CD4-positive, alpha-beta memory T cell (primary cell): ENCODE data around the gene MINDY3. TPM values are rescaled to one million over a fixed set of nuclear protein-coding genes. Genes with fewer than 3 reads are reported as not detected.
"Not testable (repeated sequence)": the region's sequence is repeated elsewhere in the genome, so short reads cannot be mapped to it uniquely, and the experiment has no call there.

ENCODE experiments used
- CTCF ChIA-PET: fragments of 350-600 bp; sonication (Branson Sonifier 250); formaldehyde crosslinking; loops from one replicate; lab custom pipeline; 2021; ENCODE audit warnings: inconsistent platforms; ENCODE audit not compliant: partially characterized antibody; lab: Charles Lee
- POLR2A ChIA-PET: fragments of 350-600 bp; sonication (Branson Sonifier 250); formaldehyde crosslinking; loops from one replicate; lab custom pipeline; 2021; ENCODE audit not compliant: partially characterized antibody; lab: Charles Lee
- DNase-seq, 5 donors: peaks; one replicate each; pipeline versions ENCODE4 v3.0.0 to v3.0.0-alpha.2; 2020 to 2022; ENCODE audit warnings: mixed read lengths in 1 of 5
- H3K27ac ChIP-seq: one replicate; pipeline ENCODE4 v1.7.0; 2013; ENCODE audit warnings: low read depth, low read length
- H3K27me3 ChIP-seq: 2 replicates; pipeline ENCODE4 v1.7.0; 2013; ENCODE audit warnings: mild to moderate bottlenecking, low read length, moderate library complexity; ENCODE audit not compliant: insufficient read depth
- H3K36me3 ChIP-seq: 2 replicates; pipeline ENCODE4 v1.7.0; 2013; ENCODE audit warnings: mild to moderate bottlenecking, low read length, moderate library complexity; ENCODE audit not compliant: insufficient read depth
- H3K4me1 ChIP-seq: 2 replicates; pipeline ENCODE4 v1.7.0; 2013; ENCODE audit warnings: mild to moderate bottlenecking, low read length, moderate library complexity; ENCODE audit not compliant: insufficient read depth
- H3K4me3 ChIP-seq, 2 donors: one replicate each; pipeline ENCODE4 v1.7.0; 2013; ENCODE audit warnings: low read length in 2 of 2, mild to moderate bottlenecking in 1 of 2
- H3K9me3 ChIP-seq, 2 donors: one replicate each; pipeline ENCODE4 v1.7.0; 2013; ENCODE audit warnings: low read length in 2 of 2, control low read depth in 1 of 2; ENCODE audit not compliant: control insufficient read depth in 1 of 2
- H3K27ac Mint-ChIP-seq, 7 donors: one replicate each; pipeline ENCODE4 v1.8.0; 2020 to 2021; ENCODE audit warnings: mixed read lengths in 7 of 7, mild to moderate bottlenecking in 6 of 7, inconsistent platforms in 3 of 7, moderate library complexity in 3 of 7
- H3K27me3 Mint-ChIP-seq, 2 donors: one replicate each; pipeline ENCODE4 v1.8.0; 2020 to 2021; ENCODE audit warnings: mixed read lengths in 2 of 2
- H3K36me3 Mint-ChIP-seq, 2 donors: one replicate each; pipeline ENCODE4 v1.8.0; 2020 to 2021; ENCODE audit warnings: mixed read lengths in 2 of 2, inconsistent platforms in 1 of 2, mild to moderate bottlenecking in 1 of 2
- H3K4me1 Mint-ChIP-seq, 4 donors: one replicate each; pipeline ENCODE4 v1.8.0; 2020 to 2021; ENCODE audit warnings: mixed read lengths in 4 of 4, mild to moderate bottlenecking in 1 of 4
- H3K4me3 Mint-ChIP-seq, 8 donors: one replicate each; pipeline ENCODE4 v1.8.0; 2020 to 2021; ENCODE audit warnings: mixed read lengths in 8 of 8, mild to moderate bottlenecking in 7 of 8, moderate library complexity in 6 of 8, inconsistent platforms in 3 of 8
- H3K9me3 Mint-ChIP-seq, 8 donors: one replicate each; pipeline ENCODE4 v1.8.0; 2020 to 2021; ENCODE audit warnings: mixed read lengths in 8 of 8, mild to moderate bottlenecking in 5 of 8, inconsistent platforms in 3 of 8, moderate library complexity in 1 of 8
- intact Hi-C: fragments of 100-400 bp; cut with micrococcal nuclease; formaldehyde crosslinking; loops from one replicate; pipeline ENCODE4 v1.15.1; 2023
- polyA plus RNA-seq, 2 donors: library from polyadenylated mRNA; unstranded; fragments of 300-500 nt; fragmentation: Illumina TruSeq; gene quantifications; one replicate each; pipeline ENCODE4 v1.2.3, GENCODE V29; 2021
- total RNA-seq, 2 experiments: library from RNA; stranded (reverse); gene quantifications; one replicate each; pipeline ENCODE4 v1.2.3, GENCODE V29; 2021

MINDY3 gene
- total and polyA plus RNA-seq, 4 experiments from 2014 or later = 2.1 to 40.4 (median 21.0) TPM

DNA sequence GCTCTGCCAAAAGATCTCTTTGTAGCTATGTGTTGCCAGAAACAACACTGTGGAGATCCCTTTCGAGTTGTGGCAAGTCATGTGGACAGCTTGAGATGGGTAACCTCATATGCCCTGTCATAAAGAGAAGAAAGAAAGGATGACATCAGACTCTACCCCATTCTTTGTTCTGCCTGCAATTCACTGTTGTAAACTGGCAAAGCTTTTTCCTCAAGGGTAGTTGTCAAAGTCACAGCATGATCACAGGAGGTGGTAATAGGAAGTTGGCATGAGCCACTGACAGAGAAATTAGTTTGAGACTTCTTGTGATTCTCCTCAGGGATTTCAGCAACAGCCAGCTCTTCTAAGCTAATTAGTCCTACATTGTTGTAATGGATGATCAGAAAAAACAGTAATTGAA lies 19.4 kb upstream of the MINDY3 start:
- ChIA-PET POLR2A (no interaction called here), CTCF (interaction anchor here (3.4 kb wide), 1 partner anchor 23 kb away, joined by 11 read pairs; no protein-coding TSS in a partner anchor)
- Histone ChIP-seq H3K4me1 (no peaks in the 10 kb centered on the region), H3K36me3 (no peaks in the 10 kb centered on the region), H3K9me3 (no peaks in the 10 kb centered on the region), H3K27ac (no peak overlapping the region), H3K4me3 (no peak overlapping the region), H3K27me3 (peaks cover 3% of the 10 kb centered on the region)
- H3K9me3 Mint-ChIP-seq = peaks cover 0 to 5% (median 0%) of the 10 kb centered on the region in 8 donors
- intact Hi-C loops = loop anchor here (1.0 kb wide), 1 partner anchor 1378 kb away; no protein-coding TSS in a partner anchor
- H3K4me3 Mint-ChIP-seq = no peak overlapping the region
- H3K27me3 Mint-ChIP-seq = peaks cover 28 to 46% of the 10 kb centered on the region in 2 donors
- no peaks in the 10 kb centered on the region for H3K36me3 Mint-ChIP-seq
- no peak for DNase-seq
- no peaks in the 10 kb centered on the region for H3K4me1 Mint-ChIP-seq
- no peak overlapping the region for H3K27ac Mint-ChIP-seq

DNA sequence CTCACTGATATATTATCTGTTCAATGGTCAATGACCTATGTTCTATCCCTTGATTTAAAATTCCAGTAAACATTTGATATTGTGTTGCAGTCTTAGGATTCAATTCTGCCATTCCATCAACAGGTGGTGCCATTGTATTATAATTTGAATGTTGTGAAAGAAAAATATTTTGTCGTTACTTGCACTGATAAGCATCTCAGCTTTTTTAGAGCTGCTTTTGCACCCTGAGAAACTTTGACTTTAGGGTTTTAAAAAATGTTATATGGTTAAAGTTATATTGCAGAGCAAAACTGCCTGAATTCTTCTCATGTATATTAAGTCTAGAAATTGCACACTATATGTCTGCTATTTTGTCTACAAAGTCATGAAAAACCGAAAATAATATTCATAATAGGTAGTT lies 18.8 kb upstream of the MINDY3 start:
- H3K36me3 ChIP-seq = no peaks in the 10 kb centered on the region
- H3K36me3 Mint-ChIP-seq = no peaks in the 10 kb centered on the region
- no peak overlapping the region for H3K27ac ChIP-seq
- POLR2A ChIA-PET = no interaction called here
- no peaks in the 10 kb centered on the region for H3K9me3 ChIP-seq
- DNase-seq = peak in 4 of 5 donors; percentile 21 to 39 (median 30)
- H3K4me3 ChIP-seq = no peak overlapping the region
- H3K4me3 Mint-ChIP-seq = no peak overlapping the region
- no peaks in the 10 kb centered on the region for H3K4me1 Mint-ChIP-seq
- no peaks in the 10 kb centered on the region for H3K4me1 ChIP-seq
- intact Hi-C loops = loop anchor here (1.0 kb wide), 1 partner anchor 1378 kb away; no protein-coding TSS in a partner anchor
- CTCF ChIA-PET = no interaction called here
- H3K27me3 ChIP-seq = peaks cover 3% of the 10 kb centered on the region
- no peak overlapping the region for H3K27ac Mint-ChIP-seq
- H3K9me3 Mint-ChIP-seq = peaks cover 0 to 5% (median 0%) of the 10 kb centered on the region in 8 donors
- peaks cover 33 to 52% of the 10 kb centered on the region in 2 donors for H3K27me3 Mint-ChIP-seq

DNA sequence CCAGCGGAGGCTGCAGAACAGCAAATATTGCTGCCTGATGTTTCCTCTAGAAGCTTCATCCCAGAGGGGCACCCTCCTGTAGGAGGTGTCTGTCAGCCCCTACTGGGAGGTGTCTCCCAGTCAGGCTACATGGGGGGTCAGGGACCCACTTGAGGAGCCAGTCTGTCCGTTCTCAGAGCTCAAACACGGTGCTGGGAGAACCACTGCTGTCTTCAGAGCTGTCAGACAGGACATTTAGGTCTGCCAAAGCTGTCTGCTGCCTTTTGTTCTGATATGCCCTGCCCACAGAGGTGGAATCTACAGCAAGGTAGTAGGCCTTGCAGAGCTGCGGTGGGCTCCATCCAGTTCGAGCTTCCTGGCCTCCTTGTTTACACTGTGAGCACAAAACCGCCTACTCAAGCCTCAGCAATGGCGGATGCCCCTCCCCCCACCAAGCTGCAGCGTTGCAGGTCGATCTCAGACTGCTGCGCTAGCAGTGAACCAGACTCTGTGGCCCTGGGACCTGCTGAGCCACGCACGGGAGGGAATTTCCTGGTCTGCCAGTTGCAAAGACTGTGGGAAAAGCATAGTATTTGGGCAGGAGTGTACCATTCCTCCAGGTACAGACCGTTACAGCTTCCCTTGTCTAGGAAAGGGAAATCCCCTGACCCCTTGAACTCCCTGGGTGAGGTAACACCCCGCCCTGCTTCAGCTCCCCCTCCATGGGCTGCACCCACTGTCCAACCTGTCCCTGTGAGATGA lies 17.7 kb upstream of the MINDY3 start:
- Mint-ChIP-seq H3K4me3 (no peak overlapping the region), H3K27me3 (peaks cover 44 to 55% of the 10 kb centered on the region in 2 donors), H3K36me3 (no peaks in the 10 kb centered on the region), H3K9me3 (peaks cover 0 to 13% (median 5%) of the 10 kb centered on the region in 8 donors), H3K4me1 (no peaks in the 10 kb centered on the region), H3K27ac (no peak overlapping the region)
- Histone ChIP-seq H3K4me3 (no peak overlapping the region), H3K36me3 (no peaks in the 10 kb centered on the region), H3K4me1 (no peaks in the 10 kb centered on the region), H3K27ac (no peak overlapping the region), H3K27me3 (peaks cover 3% of the 10 kb centered on the region), H3K9me3 (no peaks in the 10 kb centered on the region)
- intact Hi-C loops = no loop called here
- no peak for DNase-seq
- POLR2A ChIA-PET = no interaction called here
- CTCF ChIA-PET = interaction anchor here (1.4 kb wide), 1 partner anchor 10 kb away, joined by 4 read pairs; no protein-coding TSS in a partner anchor

DNA sequence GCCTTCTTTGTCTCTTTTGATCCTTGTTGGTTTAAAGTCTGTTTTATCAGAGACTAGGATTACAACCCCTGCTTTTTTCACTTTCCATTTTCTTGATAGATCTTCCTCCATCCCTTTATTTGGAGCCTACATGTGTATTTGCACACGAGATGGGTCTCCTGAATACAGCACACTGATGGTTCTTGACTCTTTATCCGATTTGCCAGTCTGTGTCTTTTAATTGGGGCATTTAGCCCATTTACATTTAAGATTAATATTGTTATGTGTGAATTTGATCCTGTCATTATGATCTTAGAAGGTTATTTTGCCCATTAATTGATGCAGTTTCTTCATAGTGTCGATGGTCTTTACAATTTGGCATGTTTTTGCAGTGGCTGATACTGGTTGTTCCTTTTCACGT lies 16.0 kb upstream of the MINDY3 start:
- H3K4me1 Mint-ChIP-seq, H3K9me3 ChIP-seq, H3K36me3 ChIP-seq, H3K4me1 ChIP-seq, H3K4me3 ChIP-seq, CTCF ChIA-PET, intact Hi-C loops, H3K4me3 Mint-ChIP-seq, DNase-seq, H3K36me3 Mint-ChIP-seq, H3K27me3 ChIP-seq, H3K27ac Mint-ChIP-seq, POLR2A ChIA-PET, H3K27ac ChIP-seq: not testable (repeated sequence)
- peaks cover 50 to 54% of the 10 kb centered on the region in 2 donors for H3K27me3 Mint-ChIP-seq
- H3K9me3 Mint-ChIP-seq = peaks cover 0 to 15% (median 6%) of the 10 kb centered on the region in 8 donors

DNA sequence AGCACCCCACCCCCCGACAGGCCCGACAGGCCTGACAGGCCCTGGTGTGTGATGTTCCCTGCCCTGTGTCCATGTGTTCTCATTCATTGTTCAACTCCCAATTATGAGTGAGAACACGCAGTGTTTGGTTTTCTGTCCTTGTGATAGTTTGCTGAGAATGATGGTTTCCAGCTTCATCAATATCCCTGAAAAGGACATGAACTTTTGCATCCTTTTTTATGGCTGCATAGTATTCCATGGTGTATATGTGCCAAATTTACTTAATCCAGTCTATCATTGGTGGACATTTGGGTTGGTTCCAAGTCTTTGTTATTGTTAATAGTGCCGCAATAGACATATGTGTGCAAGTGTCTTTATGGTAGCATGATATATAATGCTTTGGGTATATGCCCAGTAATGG lies 12.3 kb upstream of the MINDY3 start:
- H3K27me3 ChIP-seq, H3K4me1 ChIP-seq, H3K27ac Mint-ChIP-seq, H3K4me1 Mint-ChIP-seq, H3K27ac ChIP-seq, POLR2A ChIA-PET, H3K4me3 Mint-ChIP-seq, CTCF ChIA-PET, H3K36me3 ChIP-seq, DNase-seq, H3K4me3 ChIP-seq, intact Hi-C loops, H3K36me3 Mint-ChIP-seq, H3K9me3 ChIP-seq: not testable (repeated sequence)
- H3K9me3 Mint-ChIP-seq = peaks cover 0 to 15% (median 6%) of the 10 kb centered on the region in 8 donors
- peaks cover 55 to 57% of the 10 kb centered on the region in 2 donors for H3K27me3 Mint-ChIP-seq

DNA sequence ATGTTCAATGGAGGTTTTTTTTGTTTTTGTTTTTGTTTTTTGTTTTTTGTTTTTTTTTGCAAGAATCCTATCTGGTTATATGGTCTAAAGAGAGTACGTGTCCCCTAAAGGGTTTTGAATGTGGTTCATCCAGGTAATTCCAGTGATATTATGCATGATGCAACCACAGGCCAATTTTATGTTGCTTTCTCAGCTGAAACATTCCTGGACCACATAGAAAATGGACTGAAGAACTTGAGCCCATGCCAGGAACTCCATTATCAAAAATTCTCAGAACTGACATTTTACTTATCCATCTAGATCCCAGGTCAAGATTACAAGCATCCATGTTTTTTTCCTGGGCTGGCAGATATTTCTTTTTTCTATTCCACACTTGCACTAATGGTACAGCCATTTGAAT lies 11.5 kb upstream of the MINDY3 start:
- H3K27me3 Mint-ChIP-seq = peaks cover 57 to 59% of the 10 kb centered on the region in 2 donors
- no peaks in the 10 kb centered on the region for H3K9me3 ChIP-seq

DNA sequence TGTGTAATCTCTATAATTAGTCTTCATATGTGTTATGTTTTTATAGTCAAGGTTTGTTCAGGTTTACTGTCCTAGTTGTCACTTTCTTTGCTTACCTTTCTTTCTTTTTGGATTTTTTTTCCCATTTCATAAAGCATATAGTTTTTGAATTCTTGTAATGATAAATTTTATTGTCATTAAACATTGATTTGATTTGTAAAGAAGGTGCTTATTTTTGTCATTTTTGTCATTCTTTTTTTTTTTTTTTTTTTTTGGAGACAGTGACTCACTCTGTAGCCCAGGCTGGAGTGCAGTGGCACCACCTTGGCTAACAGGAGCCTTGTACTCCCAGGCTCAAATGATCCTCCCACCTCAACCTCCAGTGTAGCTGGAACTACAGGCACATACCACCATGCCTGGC lies 9.6 kb upstream of the MINDY3 start:
- Histone ChIP-seq H3K27me3 (peaks cover 8% of the 10 kb centered on the region), H3K27ac (no peak overlapping the region), H3K9me3 (no peaks in the 10 kb centered on the region), H3K36me3 (no peaks in the 10 kb centered on the region), H3K4me1 (no peaks in the 10 kb centered on the region), H3K4me3 (no peak overlapping the region)
- no peak overlapping the region for H3K27ac Mint-ChIP-seq
- peaks cover 54 to 60% of the 10 kb centered on the region in 2 donors for H3K27me3 Mint-ChIP-seq
- H3K36me3 Mint-ChIP-seq = no peaks in the 10 kb centered on the region
- peaks cover 2 to 15% (median 7%) of the 10 kb centered on the region in 8 donors for H3K9me3 Mint-ChIP-seq
- CTCF ChIA-PET = no interaction called here
- DNase-seq = no peak
- intact Hi-C loops = no loop called here
- H3K4me1 Mint-ChIP-seq = no peaks in the 10 kb centered on the region
- H3K4me3 Mint-ChIP-seq = no peak overlapping the region
- POLR2A ChIA-PET = no interaction called here

More for the DNA sequence above, 11.5 kb upstream of the MINDY3 start:
- POLR2A ChIA-PET = no interaction called here
- Mint-ChIP-seq H3K36me3 (no peaks in the 10 kb centered on the region), H3K4me3 (no peak overlapping the region), H3K4me1 (no peaks in the 10 kb centered on the region), H3K9me3 (peaks cover 0 to 15% (median 6%) of the 10 kb centered on the region in 8 donors), H3K27ac (no peak overlapping the region)
- no peaks in the 10 kb centered on the region for H3K36me3 ChIP-seq
- peaks cover 8% of the 10 kb centered on the region for H3K27me3 ChIP-seq
- DNase-seq = no peak
- CTCF ChIA-PET = no interaction called here
- no peak overlapping the region for H3K4me3 ChIP-seq
- intact Hi-C loops = no loop called here
- H3K27ac ChIP-seq = no peak overlapping the region
- no peaks in the 10 kb centered on the region for H3K4me1 ChIP-seq
